GM21717 (cell line): Measurements from ENCODE around the gene AOAH.
"Not testable (repeated sequence)": the region's sequence is repeated elsewhere in the genome, so short reads cannot be mapped to it uniquely, and the experiment has no call there.

Source experiments
- ATAC-seq: cut with Tn5 transposase; IDR thresholded peaks from one replicate; pipeline ENCODE4 v1.9.1; 2021; ENCODE audit warnings: mild to moderate bottlenecking, moderate library complexity; ENCODE audit not compliant: unreplicated experiment

The AOAH gene

DNA sequence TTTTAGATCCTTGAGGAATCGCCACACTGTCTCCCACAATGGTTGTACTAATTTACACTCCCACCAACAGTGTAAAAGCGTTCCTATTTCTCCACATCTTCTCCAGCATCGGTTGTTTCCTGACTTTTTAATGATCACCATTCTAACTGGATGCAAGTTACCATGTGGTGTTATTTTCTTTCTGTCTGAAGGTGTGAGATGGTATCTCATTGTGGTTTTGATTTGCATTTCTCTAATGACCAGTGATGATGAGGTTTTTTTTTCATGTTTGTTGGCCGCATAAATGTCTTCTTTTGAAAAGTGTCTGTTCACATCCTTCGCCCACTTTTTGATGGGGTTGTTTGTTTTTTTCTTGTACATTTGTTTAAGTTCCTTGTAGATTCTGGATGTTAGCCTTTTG lies 20.4 kb downstream of the AOAH start:
- not testable (repeated sequence) for ATAC-seq

- ATAC-seq, result no peak
These were observed 31.8 kb downstream of the AOAH start for GRCh38 chr7:36692456-36692855.

- ATAC-seq, result no peak
These were observed 32.3 kb downstream of the AOAH start for GRCh38 chr7:36691983-36692382.

DNA sequence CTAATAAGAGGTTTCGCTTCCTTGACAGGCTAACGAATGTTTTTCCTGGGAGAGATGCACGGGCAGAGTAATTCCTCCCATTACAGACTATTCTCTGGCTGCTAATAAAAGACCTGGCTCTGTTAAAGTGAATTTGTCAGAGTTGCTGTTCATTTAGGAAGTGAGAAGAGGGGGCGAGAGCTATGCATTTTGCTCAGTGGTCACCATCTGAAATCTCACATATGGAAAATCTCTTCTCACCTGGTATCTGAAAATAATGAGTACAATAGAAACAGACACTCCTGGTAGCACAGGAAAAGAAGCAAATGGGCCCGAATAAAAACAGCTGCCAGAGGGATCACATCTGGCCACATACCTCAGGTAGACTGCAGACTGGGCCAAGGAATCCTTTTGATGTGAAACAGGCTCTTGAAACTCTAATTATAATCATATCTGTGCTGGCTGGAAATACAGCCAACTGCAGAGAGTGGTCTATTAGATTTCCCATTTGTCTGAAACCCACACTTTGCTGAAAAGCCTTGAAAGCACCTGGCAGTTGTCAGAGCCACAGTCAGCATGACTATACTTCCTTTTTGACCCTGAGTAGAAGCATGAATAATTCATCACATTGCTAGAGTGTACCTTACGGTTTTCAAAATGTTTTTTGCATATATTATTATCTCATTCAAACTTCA lies 33.6 kb downstream of the AOAH start:
- ATAC-seq, result no peak

GRCh38 chr7:36690041-36690440 lies 34.3 kb downstream of the AOAH start:
- no peak for ATAC-seq

- no peak for ATAC-seq
These were observed 37.8 kb downstream of the AOAH start for GRCh38 chr7:36686499-36686898.

- no peak for ATAC-seq
These were observed 39.3 kb downstream of the AOAH start for GRCh38 chr7:36684954-36685353.

DNA sequence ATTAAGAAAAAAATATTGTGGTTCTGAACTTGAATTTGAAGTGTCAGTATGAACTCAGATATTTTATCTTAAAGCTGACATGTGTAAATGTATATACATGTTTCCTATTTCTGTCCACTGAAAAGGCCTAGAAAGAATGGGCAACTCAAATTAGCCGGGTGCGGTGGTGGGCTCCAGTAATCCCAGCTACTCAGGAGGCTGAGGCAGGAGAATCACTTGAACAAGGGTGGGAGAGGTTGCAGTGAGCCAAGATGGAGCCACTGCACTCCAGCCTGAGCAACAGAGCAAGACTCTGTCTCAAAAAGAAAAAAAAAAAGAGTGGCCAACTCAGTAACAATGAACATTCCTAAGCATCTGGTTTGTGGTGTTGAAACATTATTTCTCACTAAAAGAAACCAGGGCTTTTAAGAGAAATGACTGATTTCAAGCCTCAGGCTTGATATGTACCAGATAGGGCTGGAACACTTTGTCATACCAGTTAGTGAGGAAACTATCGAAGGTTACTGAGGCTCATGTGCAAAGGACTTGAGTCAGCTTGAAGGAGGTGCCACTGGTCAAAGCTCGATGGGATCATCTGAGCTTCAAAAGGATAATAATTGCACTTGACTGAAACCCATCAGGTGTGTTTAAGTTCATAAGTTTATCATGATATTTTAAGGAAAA lies 40.5 kb downstream of the AOAH start:
- ATAC-seq, result no peak

- ATAC-seq, result no peak
These were observed 41.2 kb downstream of the AOAH start for GRCh38 chr7:36683111-36683510.

GRCh38 chr7:36682102-36682501 lies 42.2 kb downstream of the AOAH start:
- ATAC-seq, result no peak

DNA sequence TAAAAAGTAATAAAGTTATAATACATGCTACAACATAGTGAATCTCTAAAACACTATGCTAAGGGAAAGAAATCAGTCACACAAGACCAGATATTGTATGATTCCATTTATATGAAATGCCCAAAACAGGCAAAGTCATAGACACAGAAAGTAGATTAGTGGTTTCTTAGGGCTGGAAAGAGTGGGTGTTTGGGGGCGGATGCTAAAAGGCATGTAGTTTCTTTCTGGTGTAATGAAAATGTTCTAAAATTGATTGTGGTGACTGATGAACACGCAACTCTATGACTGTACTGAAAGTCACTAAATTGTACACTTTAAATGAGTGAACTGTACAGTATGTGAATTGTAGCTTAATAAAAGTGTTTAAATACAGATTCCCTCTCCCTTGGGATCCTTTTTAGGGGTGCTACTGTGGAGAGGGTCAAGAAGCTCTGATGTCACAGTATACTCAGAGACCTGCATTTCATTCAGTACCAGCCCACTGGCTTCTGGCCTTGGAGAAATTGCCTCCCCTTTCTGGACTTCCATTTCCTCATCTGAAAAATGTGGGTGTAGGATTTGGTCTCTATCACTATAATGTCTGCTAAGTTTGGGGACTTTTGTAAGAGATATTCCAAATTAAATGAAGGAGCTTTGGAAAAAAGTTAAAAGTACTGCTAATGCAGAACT lies 46.4 kb downstream of the AOAH start:
- ATAC-seq, result peak; percentile 55

DNA sequence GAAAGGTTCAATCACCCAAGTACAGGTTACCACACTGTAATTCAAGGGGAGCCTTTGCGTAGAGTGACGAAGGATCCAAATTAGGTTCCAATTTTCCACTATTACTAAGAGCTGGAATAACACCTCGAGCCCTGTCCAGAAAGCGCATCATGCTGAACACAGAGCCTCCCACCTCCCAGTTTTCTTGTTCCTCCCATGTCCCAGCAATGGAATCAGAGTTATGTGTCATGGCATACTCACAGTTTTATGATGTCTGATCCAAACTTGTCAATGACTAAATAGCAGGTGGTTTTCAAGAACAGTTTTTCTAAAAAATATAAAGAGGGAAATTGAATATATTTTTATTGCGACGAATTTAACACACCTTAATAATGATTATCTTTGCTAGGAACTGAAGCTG lies 50.6 kb downstream of the AOAH start:
- ATAC-seq, result no peak

DNA sequence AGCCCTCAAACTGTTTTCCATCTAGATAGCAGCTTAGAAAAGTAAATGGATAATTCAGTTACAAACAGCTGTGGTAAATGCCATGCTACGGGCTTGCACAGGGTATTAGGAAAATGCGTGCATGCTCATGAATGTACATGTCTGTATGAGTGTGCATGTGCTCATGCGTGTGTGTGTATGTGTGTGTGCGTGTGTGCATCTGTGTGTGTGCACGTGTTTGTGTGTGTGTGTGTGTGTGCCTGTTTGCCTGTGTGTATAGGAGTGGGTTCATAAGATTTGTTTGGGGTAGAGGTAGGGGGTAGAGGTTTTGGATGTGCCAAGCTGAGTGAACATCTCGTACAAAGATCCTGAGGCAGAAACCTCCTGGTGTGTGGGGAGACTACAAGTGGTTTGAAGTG lies 52.9 kb downstream of the AOAH start:
- no peak for ATAC-seq

- ATAC-seq, result no peak
These were observed 53.5 kb downstream of the AOAH start for GRCh38 chr7:36670585-36671431.

- ATAC-seq, result no peak
These were observed 55.5 kb downstream of the AOAH start for GRCh38 chr7:36668750-36669149.

DNA sequence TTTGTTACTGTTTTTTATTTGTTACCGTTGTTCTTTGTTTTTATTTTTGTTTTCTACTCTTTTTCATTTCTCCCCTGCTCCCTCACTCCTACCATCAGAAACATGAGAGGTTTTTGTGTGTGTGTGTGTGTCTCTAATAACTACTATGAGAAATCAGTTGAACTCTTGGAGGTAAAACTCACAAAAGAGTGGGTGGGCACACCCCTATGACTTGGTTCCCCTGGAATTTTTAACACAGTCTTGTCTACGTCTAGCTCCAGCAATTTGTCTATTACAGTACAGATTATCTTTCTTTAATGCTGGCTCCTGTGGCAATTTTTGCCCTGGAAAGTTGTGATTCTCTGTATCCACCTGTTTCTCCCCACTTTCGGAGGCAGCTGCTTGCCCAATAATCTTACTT lies 56.2 kb downstream of the AOAH start:
- ATAC-seq, result no peak

DNA sequence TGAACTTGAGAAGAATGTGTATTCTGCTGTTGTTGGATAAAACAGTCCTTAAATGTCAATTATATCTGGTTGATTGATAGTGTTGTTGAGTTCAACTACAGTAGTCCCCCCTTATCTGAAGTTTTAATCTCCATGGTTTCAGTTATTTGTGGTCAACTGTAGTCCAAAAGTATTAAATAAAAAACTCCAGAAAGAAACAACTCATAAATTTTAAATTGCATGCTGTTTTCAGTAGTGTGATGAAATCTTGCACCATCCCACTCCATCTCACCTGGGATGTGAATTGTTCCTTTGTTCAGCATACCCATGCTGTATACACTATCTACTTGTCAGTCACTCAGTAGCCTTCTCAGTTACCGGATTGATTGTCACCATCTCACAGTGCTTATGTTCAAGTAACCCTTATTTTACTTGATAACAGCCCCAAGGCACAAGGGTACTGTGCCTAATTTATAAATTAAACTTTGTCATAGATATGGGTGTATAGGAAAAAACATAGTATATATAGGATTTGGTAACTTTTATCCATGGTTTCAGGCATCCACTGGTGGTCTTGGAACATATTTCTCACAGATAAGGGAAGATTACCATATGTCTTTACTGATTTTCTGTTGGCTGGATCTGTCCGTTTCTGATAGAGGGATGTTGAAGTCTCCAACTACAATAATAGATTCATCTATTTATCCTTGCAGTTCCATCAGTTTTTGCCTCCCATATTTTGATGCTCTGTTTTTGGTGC lies 57.1 kb downstream of the AOAH start:
- no peak for ATAC-seq

DNA sequence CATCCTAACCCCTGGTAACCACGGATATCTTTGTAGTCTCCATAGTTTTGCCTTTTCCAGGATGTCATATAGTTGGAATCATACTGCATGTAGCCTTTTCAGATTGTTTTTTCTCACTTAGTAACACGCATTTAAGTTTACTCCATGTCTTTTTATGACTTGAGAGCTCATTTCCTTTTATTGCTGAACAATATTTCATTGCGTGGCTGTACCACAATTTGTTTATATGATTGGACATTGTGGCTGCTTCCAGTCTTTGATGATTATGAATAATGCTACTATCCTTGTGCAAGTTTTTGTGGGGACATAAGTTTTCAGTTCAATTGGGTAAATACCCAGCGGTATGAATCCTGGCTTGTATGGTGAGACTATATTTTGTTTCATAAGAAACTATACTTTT lies 60.8 kb downstream of the AOAH start:
- no peak for ATAC-seq

DNA sequence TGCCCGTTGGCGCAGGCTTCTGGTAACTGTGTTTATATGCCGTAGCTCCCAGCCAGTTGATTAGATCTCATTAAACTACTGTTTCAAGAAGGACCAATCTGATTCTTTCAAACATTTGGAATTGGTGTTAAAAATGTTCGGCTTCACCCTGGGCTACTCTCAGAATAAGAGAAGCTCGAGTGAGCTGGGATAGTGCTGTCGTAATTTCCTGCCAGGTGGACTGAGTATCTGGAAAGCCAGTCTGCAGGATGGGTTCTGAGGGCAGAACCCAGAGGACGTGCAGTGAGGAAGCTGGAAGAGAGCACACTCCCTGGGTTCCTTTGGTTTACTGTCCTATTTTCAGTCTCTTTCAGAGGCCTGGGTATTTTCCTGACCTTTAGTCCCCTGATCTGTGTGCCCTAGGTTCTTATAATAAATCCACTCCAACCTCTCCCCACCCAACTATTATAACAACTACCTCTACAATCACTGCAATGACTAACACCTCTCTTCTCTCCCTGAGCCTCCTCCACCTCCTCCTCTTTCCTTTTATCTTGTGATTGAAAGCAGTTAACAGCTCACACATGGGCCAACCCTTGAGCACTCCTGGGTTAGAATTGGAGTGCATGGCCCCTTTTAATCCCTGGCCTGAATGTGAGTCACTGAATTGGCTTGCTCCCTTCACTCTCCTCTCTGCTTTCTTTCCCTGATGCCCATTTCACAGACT lies 63.0 kb downstream of the AOAH start:
- ATAC-seq, result no peak
